PC-9 (cell line): Measurements from ENCODE around the gene SUMO2.

Source experiments
- CTCF ChIP-seq: fragments of 200-600 bp; sonication (generic); conservative IDR thresholded peaks from 2 replicates; pipeline ENCODE4 v1.6.1; 2017; ENCODE audit warnings: mixed run types, antibody characterized with exemption, mild to moderate bottlenecking, moderate library complexity
- EZH2 ChIP-seq: fragments of 200-600 bp; sonication (generic); IDR thresholded peaks from 2 replicates; pipeline ENCODE4 v1.8.0; 2017; ENCODE audit warnings: antibody characterized with exemption, low read depth

GRCh38 chr17:75181608-75182318 is 996 bp downstream of the SUMO2 start:
- TF ChIP-seq CTCF (no peak), EZH2 (no peak)
